HG03457 (cell line): ENCODE measurements around the gene TTC24.
"Not testable (repeated sequence)": the region's sequence is repeated elsewhere in the genome, so short reads cannot be mapped to it uniquely, and the experiment has no call there.

ENCODE experiments used
- ATAC-seq: cut with Tn5 transposase; IDR thresholded peaks from one replicate; pipeline ENCODE4 v1.9.1; 2021; ENCODE audit warnings: moderate number of reproducible peaks; ENCODE audit not compliant: unreplicated experiment

TTC24 gene

GRCh38 chr1:156586323-156586722, 6.8 kb downstream of the TTC24 start:
- ATAC-seq: no peak

DNA sequence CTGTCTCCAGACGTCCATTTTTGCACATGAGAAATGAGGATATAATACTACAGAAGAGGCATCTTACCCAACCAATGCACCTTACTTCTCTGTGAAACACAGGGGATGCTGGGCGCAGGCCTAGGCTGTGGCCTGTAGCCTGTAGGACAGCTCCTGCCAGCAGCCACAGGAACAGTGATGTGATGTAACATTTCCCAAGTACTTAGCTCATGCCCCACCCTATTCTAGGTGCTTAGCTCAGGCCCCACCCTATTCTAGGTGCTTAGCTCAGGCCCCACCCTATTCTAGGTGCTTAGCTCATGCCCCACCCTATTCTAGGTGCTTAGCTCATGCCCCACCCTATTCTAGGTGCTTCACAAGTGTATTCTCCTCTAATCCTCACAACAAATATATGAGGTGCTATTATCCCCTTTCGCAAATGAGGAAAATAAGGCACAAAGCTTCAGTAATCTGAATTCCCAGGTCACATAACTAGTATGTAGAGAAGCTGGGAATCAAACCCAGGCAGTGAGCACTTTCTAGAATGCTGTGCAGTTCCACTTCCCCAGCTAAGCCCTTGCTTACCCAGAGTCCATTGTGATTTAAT, 7.5 kb downstream of the TTC24 start:
- no peak for ATAC-seq

DNA sequence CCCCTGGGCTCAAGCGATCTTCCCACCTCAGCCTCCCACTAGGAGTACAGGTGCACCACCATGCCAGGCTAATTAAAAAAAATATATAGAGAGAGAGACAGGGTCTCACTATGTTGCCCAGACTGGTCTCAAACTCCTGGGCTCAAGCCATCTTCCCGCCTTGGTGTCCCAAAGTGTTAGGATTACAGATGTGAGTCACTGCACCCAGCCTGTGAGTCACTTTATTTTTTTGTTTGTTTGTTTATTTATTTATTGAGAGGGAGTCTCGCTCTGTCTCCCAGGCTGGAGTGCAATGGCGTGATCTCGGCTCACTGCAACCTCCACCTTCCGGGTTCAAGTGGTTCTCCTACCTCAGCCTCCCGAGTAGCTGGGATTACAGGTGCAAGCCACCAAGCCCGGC, 8.4 kb downstream of the TTC24 start:
- ATAC-seq: not testable (repeated sequence)

GRCh38 chr1:156589546-156589945, 10.0 kb downstream of the TTC24 start:
- no peak for ATAC-seq

DNA sequence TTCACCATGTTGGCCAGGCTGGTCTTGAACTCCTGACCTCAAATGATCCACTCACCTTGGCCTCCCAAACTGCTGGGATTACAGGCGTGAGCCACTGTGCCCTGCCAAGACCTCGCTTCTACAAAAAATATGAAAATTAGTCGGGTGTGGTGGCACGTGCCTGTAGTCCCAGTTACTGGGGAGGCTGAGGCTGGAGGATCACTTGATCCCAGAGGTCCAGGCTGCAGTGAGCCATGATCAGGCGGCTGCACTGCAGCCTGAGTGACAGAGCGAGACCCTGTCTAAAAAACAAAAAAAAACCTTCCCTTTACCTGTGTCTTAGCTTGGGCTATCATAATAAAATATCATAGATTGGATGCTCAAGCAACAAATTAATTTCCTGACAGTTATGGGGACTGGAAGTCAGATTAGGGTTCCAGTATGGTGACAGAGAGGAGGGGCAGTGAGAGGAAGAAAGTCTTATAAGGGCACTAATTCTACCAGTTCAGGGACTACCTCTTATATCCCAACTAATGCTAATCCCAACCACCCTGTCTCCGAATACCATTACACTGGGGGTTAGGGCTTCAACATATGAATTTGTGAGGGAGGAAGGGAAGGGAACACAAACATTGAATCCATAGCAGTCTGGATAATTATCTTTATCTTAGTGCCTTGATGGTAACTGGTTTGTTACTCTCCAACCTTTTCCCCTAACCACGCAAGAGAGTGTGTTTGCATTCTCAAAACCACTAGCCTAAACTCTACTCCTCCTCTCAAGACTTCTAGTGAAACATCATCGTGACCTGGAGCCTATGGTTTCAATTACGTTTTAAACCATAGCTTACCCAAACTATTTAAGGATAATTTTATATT, 11.0 kb downstream of the TTC24 start:
- ATAC-seq: no peak

GRCh38 chr1:156591181-156591431, 11.6 kb downstream of the TTC24 start:
- no peak for ATAC-seq

DNA sequence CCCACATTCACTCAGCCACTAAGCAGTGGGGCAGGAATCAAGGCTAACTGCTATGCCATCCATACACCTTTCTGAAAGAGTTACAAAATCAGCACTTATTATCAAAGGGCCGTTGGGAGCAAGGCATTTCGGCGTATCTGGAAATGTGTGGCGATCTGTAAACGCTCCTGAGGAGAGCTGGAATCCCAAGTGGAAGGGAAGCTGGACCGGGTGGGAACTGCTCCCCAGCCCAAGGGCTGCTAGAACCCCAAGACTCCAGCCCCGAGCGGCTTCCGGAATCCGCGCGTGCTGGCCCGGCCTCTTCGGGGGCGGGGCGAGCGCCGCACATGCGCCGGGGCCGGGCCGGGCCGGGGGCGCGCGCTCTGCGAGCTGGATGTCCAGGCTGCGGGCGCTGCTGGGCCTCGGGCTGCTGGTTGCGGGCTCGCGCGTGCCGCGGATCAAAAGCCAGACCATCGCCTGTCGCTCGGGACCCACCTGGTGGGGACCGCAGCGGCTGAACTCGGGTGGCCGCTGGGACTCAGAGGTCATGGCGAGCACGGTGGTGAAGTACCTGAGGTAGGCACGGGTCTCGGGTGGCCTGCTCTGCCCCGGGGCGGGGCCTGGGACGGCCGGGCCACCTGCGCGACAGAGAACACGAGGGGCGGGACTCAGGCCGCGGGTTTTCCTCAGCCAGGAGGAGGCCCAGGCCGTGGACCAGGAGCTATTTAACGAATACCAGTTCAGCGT, 12.1 kb downstream of the TTC24 start, which contains the start of gene NAXE:
Gene NAXE, plus strand, starts transcription at position 345 of the 726 bp plus-strand sequence. Its CDS starts 29 bp downstream, at position 374.
- no peak for ATAC-seq

DNA sequence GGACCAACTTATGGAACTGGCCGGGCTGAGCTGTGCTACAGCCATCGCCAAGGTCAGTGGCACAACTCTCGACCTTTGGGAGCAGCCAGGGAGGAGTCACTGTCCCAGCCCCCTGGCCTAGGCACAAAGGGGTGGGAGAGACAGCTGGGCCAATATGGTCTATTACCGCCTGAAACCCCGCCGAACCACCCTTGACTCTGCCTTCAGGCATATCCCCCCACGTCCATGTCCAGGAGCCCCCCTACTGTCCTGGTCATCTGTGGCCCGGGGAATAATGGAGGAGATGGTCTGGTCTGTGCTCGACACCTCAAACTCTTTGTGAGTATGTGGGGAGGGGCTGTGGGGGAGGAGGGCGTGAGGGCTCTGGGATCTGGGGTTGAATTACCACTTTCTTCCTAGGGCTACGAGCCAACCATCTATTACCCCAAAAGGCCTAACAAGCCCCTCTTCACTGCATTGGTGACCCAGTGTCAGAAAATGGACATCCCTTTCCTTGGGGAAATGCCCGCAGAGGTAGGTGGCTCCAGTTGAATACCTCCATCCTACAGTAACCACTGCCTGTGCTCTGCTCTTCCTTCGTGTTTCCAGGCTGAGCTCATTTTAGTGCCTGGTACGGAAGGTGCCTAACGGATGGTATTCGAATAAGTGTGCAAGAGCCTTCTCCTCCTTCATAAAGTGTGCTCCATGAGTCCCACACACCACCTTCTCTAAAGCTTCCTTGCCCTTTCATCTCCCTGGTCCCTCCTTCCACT, 12.8 kb downstream of the TTC24 start:
- no peak for ATAC-seq

DNA sequence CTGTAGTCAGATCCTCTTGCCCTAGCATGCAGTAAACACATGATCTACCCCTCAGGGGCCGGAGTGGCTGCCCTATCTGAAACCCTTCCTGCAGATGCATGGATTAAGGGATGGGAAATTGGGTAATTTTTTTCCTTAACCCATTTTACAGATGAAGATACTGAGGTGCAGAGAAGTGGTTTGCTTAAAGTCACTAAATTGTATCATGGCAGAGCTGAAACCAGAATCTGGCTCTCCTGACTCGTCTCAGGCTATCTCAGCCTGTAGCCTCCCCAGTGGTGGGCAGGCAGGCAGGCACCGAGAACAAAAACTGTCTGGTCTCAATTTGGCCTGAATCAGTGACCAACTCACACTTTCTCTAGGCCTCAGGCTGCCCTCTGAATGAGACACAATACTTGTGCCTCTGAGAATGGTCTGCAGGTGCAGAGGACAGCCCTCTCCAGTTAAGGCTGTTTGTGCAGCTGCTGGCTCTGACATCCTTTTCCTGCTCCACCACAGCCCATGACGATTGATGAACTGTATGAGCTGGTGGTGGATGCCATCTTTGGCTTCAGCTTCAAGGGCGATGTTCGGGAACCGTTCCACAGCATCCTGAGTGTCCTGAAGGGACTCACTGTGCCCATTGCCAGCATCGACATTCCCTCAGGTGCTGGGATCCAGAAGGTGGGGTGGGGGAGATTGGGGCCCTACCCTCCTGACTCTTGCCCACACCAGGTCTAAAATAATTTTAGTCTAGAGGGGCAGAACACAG, 13.6 kb downstream of the TTC24 start:
- no peak for ATAC-seq

- no peak for ATAC-seq
Observed at GRCh38 chr1:156593661-156593989, 14.1 kb downstream of the TTC24 start.

- ATAC-seq: no peak
Observed at GRCh38 chr1:156594190-156594589, 14.7 kb downstream of the TTC24 start.

DNA sequence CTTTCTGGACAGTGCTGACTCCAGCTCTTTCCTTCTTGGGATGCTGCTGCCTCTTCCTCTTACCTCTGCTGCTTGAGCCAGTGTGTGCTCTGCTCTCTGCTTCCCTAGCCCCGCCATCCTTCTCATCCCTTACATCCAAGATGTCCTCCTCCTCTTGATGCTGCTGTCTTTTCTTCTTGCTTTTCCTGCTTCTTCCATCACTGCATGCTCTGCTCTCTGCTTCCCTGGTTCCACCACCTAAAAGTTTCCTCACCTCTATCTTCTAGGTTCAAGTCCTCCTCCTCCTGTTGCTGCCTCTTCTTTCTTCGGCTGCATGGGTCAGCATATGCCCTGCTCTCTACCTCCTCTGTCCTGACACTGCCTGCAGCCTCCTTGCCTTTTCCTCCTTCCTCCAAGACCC, 15.5 kb downstream of the TTC24 start:
- no peak for ATAC-seq

GRCh38 chr1:156596426-156596825, 16.9 kb downstream of the TTC24 start:
- no peak for ATAC-seq

GRCh38 chr1:156598125-156598524, 18.6 kb downstream of the TTC24 start:
- no peak for ATAC-seq

- ATAC-seq: no peak
Observed at GRCh38 chr1:156598731-156599432, 19.4 kb downstream of the TTC24 start.

GRCh38 chr1:156599811-156600210, 20.3 kb downstream of the TTC24 start:
- no peak for ATAC-seq

- no peak for ATAC-seq
Observed at GRCh38 chr1:156600733-156601121, 21.2 kb downstream of the TTC24 start.

GRCh38 chr1:156601122-156601830, 21.8 kb downstream of the TTC24 start, which contains the start of gene GPATCH4:
Gene GPATCH4, minus strand, starts transcription at chr1:156601479.
- ATAC-seq: no peak

- ATAC-seq: no peak
Observed at GRCh38 chr1:156601892-156602291, 22.4 kb downstream of the TTC24 start.
